ENCODE measurements around the gene SLC1A3.

DNA sequence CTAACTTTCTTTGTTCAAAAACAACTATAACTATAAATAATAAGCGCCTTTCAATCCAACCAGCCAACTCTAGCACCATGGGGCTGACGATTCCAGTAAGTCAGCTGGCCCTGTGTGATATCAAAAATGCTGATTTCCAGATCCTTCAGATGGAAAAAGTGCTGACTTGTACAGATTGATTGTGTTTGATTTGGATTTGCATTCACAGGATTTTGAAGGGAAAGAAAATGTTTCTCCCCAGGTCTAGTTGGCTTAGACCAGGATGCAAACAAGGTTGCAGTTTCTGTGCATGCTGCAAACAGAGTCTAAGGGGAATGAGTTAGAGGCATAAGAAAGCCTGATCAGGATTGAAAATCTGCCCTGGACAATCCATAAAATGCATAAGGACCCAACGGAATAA lies 68.9 kb downstream of the SLC1A3 start:
- TF ChIP-seq CTCF (IDR thresholded peaks at IDR 0.05) (no peak), POLR2A (IDR thresholded peaks at IDR 0.05) (no peak)

All from prostate gland (tissue), 2 donors.